Esophagus squamous epithelium (tissue), 5 donors: ENCODE measurements around the gene UACA. TPM values are rescaled to one million over a fixed set of nuclear protein-coding genes. Genes with fewer than 3 reads are reported as not detected.

Experiments
- DNase-seq: peaks from one replicate; lab custom pipeline; 2025; lab: John Stamatoyannopoulos, UW
- H3K27ac ChIP-seq, 4 donors: fragments of 200-600 bp; sonication (generic); one replicate each; pipeline ENCODE4 v1.5.1; 2016 to 2019; ENCODE audit warnings: mild to moderate bottlenecking in 1 of 4
- H3K27me3 ChIP-seq, 4 donors: fragments of 200-600 bp; sonication (generic); 1 replicate in 3 of 4; 2 replicates in 1 of 4; pipeline versions ENCODE4 v1.5.1 to v1.6.0; 2017 to 2021; ENCODE audit warnings: antibody characterized with exemption in 1 of 4
- H3K36me3 ChIP-seq, 3 donors: fragments of 200-600 bp; sonication (generic); one replicate each; pipeline ENCODE4 v1.5.1; 2016 to 2019
- H3K4me1 ChIP-seq, 3 donors: fragments of 200-600 bp; sonication (generic); one replicate each; pipeline ENCODE4 v1.5.1; 2017 to 2019
- H3K4me3 ChIP-seq, 4 donors: fragments of 200-600 bp; sonication (generic); 1 replicate in 3 of 4; 2 replicates in 1 of 4; pipeline ENCODE4 v1.5.1; 2016 to 2019; ENCODE audit warnings: mild to moderate bottlenecking in 2 of 4, moderate library complexity in 1 of 4
- H3K9me3 ChIP-seq, 3 donors: fragments of 200-600 bp; sonication (generic); one replicate each; pipeline ENCODE4 v1.5.1; 2016 to 2019
- POLR2A ChIP-seq, 4 donors: fragments of 450-650 bp; IDR thresholded peaks; one replicate each; pipeline ENCODE4 v1.6.1; 2017; ENCODE audit warnings: antibody characterized with exemption in 4 of 4, mild to moderate bottlenecking in 4 of 4, moderate library complexity in 3 of 4
- WGBS, 2 donors: methylation state at CpG; one replicate each; pipeline ENCODE4 v1.1.5; 2018; 5-methylcytosine and 5-hydroxymethylcytosine counted together
- intact Hi-C: fragments of 100-400 bp; cut with DNase I; formaldehyde crosslinking; loops from one replicate; pipeline ENCODE4 v1.15.0; 2022
- total RNA-seq, 4 donors: library from RNA; depleted of rRNA; stranded (reverse); fragments of >200 nt; gene quantifications; one replicate each; pipeline ENCODE4 v1.1.0, GENCODE V29; 2016
- TF ChIP-seq, protein P1 (sequence below), 6 experiments: fragments of 450-650 bp in 4 of 6; fragments of 200-600 bp in 2 of 6; sonication (generic) in 2 of 6; IDR thresholded peaks; one replicate each; pipeline ENCODE4 v1.5.1; 2016 to 2019; ENCODE audit warnings: antibody characterized with exemption in 6 of 6, mild to moderate bottlenecking in 4 of 6, moderate library complexity in 4 of 6
- donor health status: DM: yes; HTN: yes; CAD: no.

UACA gene
- total RNA-seq, 4 donors from 2014 or later = 18.3 to 55.3 (median 29.8) TPM

DNA sequence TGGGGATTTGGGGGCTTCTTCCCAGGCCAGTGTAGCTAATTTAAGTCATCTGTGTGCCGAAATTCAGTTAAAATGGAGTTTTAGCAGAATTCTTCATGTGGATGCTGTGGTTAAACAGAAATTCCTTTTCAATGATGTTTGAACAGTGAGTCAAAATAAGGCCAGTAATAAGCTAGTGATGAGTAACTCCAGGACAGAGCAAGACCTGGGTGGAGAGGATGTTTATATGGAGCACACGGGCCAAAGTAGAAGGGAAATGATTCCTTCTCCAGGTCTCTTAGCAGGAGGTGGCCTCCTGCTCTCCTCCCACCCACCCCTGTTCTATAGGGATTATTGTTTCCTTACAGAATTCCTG, 31.9 kb upstream of the UACA start:
- H3K9me3 ChIP-seq = no peaks in the 10 kb centered on the region
- DNase-seq = no peak
- H3K4me1 ChIP-seq = peaks cover 0 to 12% (median 9%) of the 10 kb centered on the region in 3 donors
- intact Hi-C loops = no loop called here
- peak overlapping the region; percentile 26 to 73 (median 48) for H3K27ac ChIP-seq
- no peaks in the 10 kb centered on the region for H3K36me3 ChIP-seq
- H3K4me3 ChIP-seq = no peak overlapping the region
- TF ChIP-seq, protein P1, sequence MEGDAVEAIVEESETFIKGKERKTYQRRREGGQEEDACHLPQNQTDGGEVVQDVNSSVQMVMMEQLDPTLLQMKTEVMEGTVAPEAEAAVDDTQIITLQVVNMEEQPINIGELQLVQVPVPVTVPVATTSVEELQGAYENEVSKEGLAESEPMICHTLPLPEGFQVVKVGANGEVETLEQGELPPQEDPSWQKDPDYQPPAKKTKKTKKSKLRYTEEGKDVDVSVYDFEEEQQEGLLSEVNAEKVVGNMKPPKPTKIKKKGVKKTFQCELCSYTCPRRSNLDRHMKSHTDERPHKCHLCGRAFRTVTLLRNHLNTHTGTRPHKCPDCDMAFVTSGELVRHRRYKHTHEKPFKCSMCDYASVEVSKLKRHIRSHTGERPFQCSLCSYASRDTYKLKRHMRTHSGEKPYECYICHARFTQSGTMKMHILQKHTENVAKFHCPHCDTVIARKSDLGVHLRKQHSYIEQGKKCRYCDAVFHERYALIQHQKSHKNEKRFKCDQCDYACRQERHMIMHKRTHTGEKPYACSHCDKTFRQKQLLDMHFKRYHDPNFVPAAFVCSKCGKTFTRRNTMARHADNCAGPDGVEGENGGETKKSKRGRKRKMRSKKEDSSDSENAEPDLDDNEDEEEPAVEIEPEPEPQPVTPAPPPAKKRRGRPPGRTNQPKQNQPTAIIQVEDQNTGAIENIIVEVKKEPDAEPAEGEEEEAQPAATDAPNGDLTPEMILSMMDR (IDR thresholded peaks at IDR 0.05) = no peak
- TF ChIP-seq POLR2A (IDR thresholded peaks at IDR 0.05) = no peak
- 21 to 52% methylated on average over 2 of the region's 2 CpGs for WGBS, 2 donors
- H3K27me3 ChIP-seq = no peaks in the 10 kb centered on the region

DNA sequence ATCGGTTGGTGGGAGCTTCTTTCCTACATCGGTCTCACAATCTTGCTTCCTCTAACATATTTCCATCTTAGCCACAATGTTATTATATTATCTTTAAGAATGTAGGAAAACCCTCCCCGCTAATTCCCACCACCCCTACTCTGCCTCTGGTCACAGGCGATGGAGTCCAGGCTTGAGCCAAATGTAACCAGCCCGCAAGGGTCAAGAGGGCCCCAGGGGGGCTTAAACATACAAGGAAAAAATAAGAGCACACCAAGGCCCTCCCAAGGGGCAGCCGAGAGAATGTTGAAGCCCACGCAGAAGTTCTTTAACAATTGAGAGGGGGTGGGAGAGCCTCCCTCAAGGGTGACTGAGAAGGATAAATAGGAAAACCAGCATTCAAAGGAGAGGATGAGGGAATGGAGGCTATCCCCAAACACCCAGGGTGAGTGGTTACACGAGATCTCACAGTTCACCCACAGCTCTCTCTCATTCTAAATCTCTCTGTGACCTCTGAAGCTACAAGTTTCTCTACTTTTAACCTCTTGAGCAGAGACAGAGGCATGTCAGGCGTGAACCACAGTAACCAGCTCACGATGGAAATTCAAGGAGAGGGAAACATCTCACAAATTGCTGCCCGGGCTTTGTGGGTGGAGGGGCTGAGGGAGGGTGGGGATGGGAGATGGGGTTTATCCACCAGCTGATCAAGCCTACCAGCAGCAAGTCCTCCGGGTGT, 31.4 kb upstream of the UACA start:
- H3K36me3 ChIP-seq = no peaks in the 10 kb centered on the region
- no peaks in the 10 kb centered on the region for H3K9me3 ChIP-seq
- no peaks in the 10 kb centered on the region for H3K27me3 ChIP-seq
- no peak for TF ChIP-seq POLR2A (IDR thresholded peaks at IDR 0.05)
- TF ChIP-seq, protein P1 (IDR thresholded peaks at IDR 0.05) = no peak
- no peak for DNase-seq
- H3K4me3 ChIP-seq = no peak overlapping the region
- peak overlapping the region; percentile 26 to 73 (median 48) for H3K27ac ChIP-seq
- whole genome bisulfite sequencing, 2 donors = 80 to 81% methylated on average over 9 to 10 of the region's 12 CpGs
- peaks cover 0 to 7% (median 5%) of the 10 kb centered on the region in 3 donors for H3K4me1 ChIP-seq
- intact Hi-C loops = no loop called here

GRCh38 chr15:70793694-70794093, 30.3 kb upstream of the UACA start:
- 61 to 83% methylated on average over 3 to 4 of the region's 6 CpGs for WGBS, 2 donors
- Histone ChIP-seq H3K27ac (no peak overlapping the region), H3K4me3 (no peak overlapping the region), H3K27me3 (no peaks in the 10 kb centered on the region), H3K4me1 (no peaks in the 10 kb centered on the region), H3K9me3 (no peaks in the 10 kb centered on the region), H3K36me3 (no peaks in the 10 kb centered on the region)
- no peak for TF ChIP-seq POLR2A (IDR thresholded peaks at IDR 0.05)
- TF ChIP-seq, protein P1 (IDR thresholded peaks at IDR 0.05) = no peak
- DNase-seq = no peak
- intact Hi-C loops = no loop called here

- H3K27me3 ChIP-seq = no peaks in the 10 kb centered on the region
- no peaks in the 10 kb centered on the region for H3K9me3 ChIP-seq
- H3K4me1 ChIP-seq = no peaks in the 10 kb centered on the region
- WGBS, 2 donors = 50 to 61% methylated on average over 2 of the region's 2 CpGs
- H3K36me3 ChIP-seq = no peaks in the 10 kb centered on the region
- TF ChIP-seq POLR2A (IDR thresholded peaks at IDR 0.05) = no peak
- TF ChIP-seq, protein P1 (IDR thresholded peaks at IDR 0.05) = no peak
- no peak overlapping the region for H3K4me3 ChIP-seq
- H3K27ac ChIP-seq = no peak overlapping the region
- intact Hi-C loops = no loop called here
- DNase-seq = no peak
These were observed 28.8 kb upstream of the UACA start for GRCh38 chr15:70792171-70792573.

DNA sequence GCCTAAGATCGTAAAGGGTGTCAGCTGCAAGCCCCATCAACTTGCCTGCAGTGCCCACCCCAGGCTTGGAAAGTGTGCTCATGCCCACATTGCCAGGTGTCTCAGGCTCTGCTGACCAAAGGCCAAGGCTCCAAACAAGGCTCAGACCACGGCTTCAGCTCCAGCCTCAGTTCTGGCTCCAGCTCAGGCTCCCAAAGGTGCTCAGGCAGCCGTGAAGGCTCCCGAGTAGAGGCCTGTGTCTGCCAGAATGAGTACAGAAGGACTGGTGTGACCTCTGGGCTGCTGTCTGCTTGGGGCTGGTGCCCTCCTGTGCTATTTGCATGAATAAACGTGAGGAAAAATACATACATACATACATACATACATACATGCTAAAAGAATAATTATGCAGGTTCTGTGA, 27.9 kb upstream of the UACA start:
- no peak overlapping the region for H3K27ac ChIP-seq
- DNase-seq = no peak
- 86 to 93% methylated on average over 2 to 4 of the region's 5 CpGs for WGBS, 2 donors
- H3K4me1 ChIP-seq = no peaks in the 10 kb centered on the region
- no peaks in the 10 kb centered on the region for H3K27me3 ChIP-seq
- TF ChIP-seq POLR2A (IDR thresholded peaks at IDR 0.05) = no peak
- TF ChIP-seq, protein P1 (IDR thresholded peaks at IDR 0.05) = no peak
- H3K4me3 ChIP-seq = no peak overlapping the region
- intact Hi-C loops = no loop called here
- no peaks in the 10 kb centered on the region for H3K9me3 ChIP-seq
- no peaks in the 10 kb centered on the region for H3K36me3 ChIP-seq
